ENCODE data around the gene MALRD1.

The MALRD1 gene

DNA sequence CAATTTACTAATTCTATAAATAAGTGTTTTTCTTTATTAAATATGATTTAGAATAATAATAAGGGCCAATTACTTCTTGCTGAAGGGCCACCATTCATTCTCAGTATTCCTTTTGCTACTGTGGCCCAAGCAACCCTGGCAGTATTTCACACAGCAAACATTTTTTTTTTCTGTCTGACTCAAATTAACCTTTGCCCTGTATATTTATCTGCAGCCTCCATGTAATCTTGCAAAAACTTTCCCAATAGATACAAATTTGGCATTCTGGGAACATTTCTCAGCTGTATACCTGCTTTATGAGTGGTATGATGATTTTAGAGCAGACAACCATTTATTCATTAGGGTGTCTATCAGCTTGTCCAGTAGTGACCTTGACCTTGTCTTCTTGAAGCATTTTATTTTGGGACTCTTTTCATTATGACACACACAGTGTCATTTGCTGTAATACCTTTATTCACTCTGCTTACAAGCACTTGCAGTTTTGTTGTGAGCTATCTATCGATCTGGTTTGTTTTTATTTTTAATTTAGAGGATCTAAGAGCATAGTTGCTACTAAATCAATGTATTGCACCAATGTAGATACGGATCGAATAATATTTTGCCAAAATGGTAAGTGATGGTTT lies 607.9 kb downstream of the MALRD1 start:
- no peak for DNase-seq

DNA sequence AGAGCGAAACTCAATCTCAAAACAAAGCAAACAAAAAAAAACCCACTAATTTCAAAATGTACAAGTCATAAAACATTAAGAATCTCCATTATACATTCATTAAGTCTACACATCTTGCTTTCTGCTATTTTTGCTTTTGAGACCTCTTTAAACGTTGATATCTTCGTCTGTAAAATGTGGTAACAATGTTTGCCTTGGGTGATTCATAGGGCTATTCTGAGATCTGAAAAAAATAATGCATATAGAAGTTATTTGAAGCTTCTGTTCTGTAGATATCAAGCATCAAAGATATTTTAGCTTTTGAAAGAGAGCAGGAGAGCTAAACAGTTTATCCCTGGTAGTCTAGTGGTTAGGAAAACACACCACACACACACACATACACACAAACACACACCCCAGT lies 609.5 kb downstream of the MALRD1 start:
- no peak for DNase-seq

DNA sequence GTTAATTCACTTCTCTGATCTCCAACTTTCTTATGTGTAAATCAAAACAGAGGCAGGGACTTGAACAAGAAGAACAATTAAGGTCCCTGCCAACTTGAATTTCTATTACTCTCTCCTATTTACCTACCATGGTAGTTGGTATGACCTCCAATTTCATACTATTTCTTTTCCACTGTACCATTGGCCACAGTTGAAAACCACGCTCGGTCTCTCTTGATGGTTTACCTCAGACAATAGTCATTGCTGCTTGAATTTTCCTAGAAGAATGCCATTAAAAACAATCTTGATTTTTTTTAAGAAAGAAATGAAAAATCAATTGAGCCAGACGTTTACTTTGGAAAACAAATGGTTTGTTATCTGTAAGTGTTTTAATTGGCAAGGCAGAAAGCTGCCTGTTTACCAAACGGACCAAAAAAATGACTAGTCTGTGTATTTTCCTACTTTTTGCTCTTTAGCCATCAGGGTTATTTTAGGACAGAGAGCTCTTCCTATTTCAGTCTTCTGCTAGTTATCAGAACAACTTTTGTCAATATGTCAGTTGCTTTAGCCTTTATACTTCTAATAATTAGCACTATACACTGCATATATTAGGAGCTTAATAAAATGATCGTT lies 610.1 kb downstream of the MALRD1 start:
- DNase-seq, result no peak

DNA sequence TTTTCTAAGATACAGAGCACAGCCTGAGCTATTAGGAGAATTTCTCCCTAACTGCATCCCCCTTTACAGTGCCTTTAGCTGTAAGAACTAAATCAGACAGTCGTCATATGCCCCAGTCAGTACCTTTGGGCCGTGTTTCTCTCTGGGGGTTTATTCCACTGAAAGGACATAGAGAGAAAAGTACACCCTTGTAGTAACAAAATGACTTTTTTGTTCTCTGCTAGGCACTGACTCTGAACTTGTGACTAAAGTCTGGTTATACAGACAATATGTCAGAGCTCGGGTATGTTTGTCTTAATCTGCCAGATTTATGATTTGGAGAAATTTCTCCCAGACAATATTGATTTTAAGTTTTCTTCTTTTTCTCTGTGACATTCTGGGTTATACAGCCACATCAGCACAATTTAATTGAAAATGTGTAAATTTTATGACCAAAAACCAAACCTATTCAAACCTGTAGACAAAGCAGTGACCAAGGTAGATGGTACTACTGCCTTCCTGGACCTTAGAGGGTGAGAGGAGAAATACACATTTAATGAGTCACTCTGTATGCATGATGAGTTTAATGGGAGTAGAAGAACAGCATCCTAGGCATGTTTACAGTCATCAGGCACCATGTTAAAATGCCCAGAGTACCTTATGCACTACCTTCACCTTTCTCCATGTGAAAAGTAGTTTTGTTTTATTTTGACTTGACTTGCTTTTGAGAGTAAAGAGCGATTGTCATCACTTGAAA lies 611.5 kb downstream of the MALRD1 start:
- DNase-seq, result no peak

DNA sequence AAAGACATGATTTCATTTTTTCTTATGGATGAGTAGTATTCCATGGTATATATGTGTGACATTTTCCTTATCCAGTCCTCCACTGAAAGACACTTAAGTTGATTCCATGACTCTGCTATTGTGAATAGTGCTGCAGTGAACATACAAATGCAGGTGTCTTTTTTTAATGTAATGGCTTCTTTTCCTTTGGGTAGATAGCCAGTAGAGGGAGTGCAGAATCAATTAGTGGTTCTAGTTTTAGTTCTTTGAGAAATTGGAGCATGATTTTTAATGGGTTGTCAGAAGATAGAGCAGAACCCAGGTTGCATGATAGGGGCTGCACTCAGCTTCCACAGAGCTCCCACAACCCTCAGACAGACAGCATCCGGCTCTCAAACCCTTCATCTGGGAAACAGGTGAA lies 614.7 kb downstream of the MALRD1 start:
- no peak for DNase-seq

DNA sequence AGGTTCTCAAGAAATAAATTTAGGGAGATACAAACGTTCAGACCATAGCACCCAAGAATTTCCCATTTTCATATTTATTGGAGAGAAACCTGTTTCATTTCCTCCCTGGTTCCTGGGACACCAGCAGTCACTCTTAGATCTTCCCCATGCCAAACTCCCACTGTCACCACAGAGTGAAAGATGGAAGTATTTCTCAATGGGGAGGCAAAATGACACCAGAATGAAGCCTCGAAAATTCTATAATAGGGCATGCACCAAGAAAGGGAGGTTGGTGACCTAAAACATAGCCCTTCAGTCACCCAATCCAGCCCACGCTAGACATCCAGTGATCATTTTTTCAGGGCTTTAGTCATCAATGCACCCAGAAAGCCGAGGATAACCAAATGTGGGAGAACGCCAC lies 619.5 kb downstream of the MALRD1 start:
- DNase-seq, result no peak

DNA sequence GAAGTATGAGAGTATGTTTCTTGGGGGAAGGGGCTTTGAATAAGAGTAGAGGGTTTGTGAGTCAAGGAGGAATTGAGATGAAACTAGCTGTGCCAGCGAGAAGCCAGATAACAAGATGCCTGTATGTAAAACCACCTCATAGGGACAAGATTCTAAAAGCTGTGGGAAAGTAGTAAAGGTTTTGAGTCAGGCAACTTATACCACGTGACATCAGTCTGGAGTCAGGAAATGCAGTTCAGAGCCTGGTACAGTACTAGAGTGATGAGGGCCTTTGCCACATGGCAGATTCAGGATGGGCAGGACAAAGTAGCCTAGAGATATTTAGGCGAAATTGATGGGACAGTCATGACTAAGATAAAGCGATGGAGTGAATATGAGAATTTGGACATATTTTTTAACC lies 627.5 kb downstream of the MALRD1 start:
- no peak for DNase-seq

DNA sequence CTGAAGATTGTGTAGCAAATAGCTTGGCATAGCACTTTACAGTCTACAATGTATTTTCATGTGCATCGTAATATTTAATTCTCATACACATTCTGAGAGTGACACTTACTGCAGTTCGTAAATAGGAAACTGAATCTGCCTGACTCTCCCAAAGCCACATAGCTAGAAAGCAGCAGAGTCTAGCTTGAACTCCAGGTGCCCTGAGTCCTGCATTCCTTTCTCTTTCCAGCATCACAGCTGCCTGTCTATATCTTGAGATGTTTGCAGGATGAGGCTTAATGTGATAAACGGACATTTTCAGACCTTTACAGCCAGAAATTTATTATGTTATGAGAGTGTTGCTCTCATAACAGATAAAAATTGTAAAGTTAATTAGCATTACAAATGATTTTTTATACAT lies 634.8 kb downstream of the MALRD1 start:
- no peak for DNase-seq

DNA sequence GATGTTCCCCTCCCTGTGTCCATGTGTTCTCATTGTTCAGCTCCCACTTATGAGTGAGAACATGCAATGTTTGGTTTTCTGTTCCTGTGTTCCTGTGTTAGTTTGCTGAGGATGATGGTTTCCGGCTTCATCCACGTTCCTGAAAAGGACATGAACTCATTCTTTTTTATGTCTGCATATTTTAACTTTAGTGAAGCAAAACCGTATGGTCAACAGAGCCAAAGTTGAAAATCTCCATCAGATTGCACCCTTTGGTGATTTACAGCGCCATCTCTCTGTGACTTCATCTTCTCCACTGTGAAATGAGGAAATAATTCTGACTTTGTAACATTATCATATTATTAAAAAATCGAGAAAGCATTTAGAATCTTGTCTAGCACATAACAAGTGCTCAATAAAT lies 635.4 kb downstream of the MALRD1 start:
- DNase-seq, result no peak

DNA sequence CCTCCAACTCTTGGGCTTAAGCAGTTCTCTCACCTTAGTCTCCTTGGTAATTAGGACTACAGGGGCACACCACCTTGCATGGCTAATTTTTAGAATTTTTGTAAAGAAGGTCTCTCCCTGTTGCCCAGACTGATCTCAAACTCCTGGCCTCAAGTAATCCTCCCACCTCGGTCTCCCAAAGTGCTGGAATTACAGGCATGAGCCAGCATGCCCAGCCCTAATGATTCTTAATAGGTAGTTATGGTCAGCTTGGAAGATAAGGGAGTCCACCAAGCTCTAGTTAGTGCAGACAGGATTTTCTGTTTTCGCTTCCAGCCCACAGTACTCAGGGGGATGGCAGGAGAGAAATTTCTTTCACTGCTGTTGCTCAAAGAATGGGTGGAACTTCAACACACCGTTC lies 639.7 kb downstream of the MALRD1 start:
- no peak for DNase-seq

DNA sequence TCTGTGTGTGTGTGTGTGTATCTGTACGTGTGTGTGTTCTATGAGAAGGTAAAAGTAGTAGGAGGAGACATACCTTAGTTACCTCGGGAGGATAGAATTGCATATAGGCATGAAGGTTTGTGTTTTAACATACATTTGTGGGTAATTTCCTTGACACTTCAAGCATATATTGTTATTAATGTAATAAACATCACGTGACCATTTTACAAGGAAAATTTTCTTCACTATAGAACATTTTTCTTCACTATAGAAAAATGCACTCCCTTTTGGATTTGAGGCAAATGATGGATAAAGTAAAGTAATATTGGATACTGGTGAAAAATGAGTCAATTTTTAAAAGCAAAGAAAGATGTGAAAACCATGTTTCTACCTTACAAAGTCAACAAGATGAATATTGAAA lies 640.6 kb downstream of the MALRD1 start:
- no peak for DNase-seq

DNA sequence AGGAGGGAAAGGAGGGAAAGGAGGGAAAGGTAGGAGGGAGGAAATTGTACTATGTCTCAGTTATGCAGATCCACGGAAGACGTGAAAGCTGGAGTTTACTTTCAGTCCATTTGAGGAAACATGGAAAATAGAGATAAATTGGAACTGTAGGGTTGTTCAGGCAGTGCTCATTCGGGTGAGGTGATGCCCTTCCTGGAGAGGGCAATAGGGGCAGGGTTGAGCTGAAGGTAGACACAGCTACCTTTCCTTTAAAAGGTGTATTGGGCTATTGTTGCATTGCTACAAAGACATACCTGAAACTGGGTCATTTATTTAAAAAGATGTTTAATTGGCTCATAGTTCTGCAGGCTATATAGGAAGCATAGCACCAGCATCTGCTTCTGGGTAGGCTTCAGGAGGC lies 650.7 kb downstream of the MALRD1 start:
- no peak for DNase-seq

DNA sequence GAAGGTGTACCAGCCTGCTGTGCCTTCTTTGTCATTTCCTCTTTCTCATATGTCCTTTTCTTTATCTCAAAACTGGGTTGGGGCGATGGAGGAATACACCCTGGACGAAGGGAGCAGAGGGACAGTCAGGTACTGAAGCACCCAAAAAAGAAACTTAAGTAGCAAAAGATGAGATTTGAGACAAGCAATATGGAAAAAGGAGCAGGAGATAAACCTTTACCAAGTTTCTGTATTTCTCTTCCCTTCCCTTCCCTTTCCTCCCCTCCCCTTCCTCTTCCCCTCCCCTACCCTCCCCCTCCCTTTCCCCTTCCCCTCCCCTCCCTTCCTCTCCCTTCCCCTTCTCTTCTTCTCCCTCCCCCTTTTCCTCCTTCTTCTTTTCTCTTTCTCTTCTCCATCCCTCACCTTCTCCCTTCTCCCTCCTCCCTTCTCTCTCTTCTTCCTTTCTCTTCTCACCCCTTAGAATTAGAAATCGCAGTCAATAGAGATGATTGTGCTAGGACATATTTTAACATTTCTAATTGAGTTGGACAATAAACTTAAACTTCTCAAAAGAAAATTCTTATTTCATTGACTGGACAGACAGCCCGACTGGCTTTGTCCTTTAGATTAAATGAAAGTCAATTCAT lies 652.9 kb downstream of the MALRD1 start:
- DNase-seq, result no peak

DNA sequence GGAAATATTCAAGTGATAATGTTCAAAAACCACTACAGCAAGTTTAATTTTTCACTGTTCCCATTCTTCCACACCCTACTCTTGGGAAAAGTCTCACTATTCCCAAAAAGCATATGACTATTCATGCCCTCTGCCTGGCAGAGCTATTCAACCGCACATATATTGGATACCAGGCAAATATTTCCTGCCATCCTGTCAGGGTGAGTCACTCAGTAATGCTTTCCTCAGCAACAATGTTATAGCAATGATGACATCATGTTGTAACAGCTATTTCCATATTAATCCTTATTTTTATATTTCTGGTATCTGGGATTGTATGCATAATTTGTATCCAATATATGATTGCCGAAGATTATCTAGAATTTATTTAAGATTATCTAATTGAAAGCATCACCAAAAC lies 653.6 kb downstream of the MALRD1 start:
- DNase-seq, result no peak

DNA sequence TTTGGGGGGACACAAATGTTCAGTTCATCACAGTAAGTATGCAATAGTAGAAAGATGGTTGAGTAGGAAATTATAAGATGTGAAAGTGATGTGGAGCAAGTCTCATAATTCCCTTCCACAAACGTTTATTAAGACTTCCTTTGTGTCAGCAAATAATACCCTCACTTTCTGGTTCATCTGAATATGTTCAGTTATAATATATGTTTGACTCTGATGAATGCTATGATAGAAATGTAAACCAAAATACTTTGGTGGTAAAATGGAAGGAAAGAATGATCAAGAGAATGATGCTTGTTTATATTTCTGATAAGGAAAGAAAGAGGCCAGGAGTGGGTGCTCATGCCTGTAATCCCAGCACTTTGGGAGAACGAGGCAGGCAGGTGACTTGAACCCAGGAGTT lies 655.9 kb downstream of the MALRD1 start:
- no peak for DNase-seq

DNA sequence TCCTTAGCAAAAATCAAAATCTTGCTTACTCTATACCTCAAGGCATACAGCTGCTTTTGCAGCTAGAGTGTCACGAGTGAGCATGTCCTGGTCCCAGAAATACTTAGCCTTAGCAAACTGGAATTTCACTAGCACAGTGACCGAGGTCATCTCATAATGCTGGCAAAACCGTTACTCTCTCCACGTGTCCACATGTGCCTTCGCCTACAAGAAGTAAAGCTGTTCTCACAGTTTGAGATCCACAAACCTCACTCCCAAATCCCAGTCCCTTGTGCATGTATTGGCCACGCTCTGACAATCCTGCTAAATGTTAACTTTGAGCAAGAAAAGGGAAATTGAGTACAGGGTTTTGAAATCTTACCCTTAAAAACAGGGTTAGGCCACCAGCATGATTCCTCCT lies 656.6 kb downstream of the MALRD1 start:
- no peak for DNase-seq

DNA sequence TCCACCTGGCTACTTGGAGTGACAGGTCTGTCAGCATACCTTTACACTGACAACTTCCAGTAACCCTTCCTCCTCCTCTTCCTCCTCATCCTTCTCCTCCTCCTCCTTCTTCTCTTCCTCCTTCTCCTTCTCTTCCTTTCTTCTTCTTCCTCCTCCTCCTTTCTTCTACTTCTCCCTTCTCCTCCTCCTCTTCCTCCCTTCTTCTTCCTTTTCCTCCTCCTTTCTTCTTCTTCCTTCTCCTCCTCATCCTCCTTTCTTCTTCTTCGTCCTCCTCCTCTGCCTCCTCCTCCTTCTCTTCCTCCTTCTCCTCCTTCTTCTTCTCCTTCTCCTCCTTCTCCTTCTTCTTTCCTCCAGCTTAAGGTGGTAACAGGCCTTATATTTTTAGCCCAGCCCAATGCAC lies 658.3 kb downstream of the MALRD1 start:
- no peak for DNase-seq

DNA sequence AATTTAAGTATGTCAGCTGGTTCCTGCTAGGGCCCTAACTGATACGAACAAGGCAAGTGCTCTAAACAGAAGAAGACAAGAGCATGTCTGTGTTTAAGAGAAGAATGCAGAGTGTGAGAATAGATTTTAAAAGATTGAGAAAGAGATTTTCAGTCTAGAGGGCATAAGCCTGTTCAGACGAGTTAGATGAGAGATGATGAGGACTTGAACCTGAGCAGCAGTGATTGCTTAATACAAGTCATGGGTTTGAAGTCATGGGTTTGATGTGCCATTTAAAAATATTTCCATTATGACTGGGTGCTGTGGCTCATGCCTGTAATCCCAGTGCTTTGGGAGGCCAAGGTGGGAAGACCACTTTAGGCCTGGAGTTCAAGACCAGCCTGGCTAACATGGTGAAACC lies 658.8 kb downstream of the MALRD1 start:
- no peak for DNase-seq

DNA sequence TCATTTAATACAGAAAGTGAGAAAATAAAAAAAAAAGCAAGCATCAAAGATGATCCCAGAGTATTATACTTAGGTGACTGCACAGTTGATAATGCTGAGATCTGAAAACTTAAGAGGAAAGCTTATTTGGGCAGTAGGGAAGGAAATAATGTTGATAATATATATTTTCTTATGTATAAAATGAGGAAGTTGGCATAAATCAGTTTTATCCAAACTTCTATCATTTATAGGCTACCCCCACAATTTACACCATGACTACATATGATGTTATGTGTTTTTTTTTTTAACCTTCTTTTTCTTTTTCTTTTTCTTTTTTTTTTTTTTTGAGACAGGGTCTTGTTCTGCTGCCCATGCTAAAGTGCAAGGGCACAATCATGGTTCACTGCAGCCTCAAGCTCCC lies 659.4 kb downstream of the MALRD1 start:
- DNase-seq, result no peak

DNA sequence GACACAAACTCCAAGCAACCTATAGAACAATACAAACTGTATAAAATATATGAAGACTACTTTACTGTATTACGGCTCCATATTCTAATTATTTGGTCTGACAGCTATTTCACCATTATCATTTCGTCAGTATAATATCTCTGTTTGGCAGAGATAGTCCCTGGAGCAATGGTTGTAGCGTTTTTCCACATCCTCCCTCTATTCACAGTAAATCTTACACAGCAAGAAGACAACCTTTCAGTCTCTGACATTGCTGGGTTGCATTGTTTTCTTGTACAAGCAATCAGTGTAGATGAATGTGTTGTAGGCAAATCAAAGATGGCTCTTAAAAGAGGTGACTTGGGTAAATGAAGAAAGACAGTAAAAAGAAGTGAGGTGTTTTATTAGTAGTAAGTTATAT lies 662.0 kb downstream of the MALRD1 start:
- DNase-seq, result no peak

DNA sequence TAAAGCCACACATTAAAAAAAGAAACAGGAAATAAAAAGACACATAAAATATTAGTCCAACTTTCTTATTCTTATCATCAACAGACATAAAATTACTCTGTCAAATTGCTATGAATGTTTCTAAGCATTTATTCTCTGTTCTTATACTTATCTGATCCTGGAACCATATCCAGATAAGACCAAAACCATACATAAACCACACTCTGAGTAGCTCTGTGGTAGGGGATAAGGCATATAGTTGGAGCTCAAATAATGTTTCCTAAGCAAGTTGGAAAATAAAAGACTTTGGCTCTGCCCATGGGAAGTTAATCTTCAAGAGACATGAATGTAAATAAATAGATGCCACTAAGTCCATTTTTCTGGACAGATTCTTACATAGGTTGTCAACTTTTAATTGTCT lies 664.6 kb downstream of the MALRD1 start:
- DNase-seq, result no peak

DNA sequence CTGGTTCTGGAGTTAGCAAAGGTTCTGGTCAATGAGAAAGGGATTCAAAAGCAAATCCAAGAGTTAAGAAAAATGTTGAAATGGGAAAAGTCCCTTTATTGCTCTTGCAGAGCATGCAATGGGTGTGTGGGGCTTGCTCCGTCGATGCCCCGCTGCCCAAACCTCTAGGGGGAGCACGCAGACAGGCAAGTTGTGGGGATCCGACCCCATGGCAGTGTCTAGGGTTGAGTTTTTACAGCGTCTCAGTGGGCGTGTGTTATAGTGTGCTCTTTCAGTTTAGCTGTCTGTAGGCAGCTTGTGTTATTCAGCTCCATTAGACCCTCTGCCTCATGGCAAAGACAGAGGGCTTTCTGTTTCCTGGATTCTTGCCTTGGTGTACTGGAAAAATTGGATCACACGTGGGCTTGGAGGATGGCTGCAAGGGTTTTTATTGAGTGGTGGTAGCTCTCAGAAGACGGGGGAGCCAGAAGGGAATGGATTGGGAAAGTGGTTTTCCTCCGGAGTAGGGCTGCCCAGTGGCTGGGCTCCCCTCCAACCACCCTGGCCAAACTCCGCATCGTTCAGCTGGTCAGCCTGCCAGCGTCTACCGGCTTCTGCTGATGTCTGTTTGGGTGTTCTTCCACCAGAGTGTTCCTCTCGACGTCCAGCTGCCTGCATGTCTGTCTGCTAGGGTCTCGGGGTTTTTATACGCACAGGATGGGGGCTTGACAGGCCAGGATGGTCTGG lies 665.4 kb downstream of the MALRD1 start:
- no peak for DNase-seq

DNA sequence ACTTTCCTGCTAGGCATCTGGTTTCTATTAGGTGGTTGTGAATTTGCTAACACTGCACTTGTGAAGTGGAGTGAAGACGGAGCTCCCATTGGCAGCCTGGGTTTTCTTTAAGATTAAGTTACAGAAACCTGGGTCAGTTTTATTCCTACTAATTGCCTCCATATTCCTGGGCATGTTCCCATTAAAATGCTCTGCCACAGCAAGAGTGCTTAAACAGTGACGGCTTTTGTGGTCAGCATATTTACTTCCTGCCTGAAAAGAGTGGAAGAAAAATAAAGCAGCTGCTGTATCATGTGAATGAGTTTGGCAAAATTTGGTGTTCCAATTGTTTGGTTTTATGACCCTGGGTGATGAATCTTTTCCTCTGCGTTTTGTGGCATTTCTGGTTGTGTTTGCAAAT lies 670.7 kb downstream of the MALRD1 start:
- DNase-seq, result no peak

DNA sequence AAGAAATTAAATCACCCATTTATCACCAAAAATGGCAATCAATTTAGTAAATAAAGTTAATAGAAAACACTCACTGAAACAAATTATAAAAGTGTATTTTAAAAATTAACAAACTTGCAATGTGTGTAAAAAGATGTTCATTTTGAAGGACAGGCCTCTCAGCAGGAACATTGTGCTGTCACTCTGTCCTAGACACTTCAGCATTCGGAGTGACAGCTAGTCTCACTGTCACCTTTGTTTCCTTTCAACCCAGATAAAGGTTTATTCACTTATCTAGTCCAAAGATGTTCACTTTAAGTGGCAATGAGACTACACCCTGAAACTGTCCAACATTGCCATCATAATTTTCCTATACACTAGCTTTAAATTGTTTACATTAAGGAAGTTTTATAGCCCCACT lies 675.7 kb downstream of the MALRD1 start:
- DNase-seq, result no peak

All from COR-L47 (cell line).